Measurements from ENCODE around the gene UMAD1. TPM values are rescaled to one million over a fixed set of nuclear protein-coding genes. Genes with fewer than 3 reads are reported as not detected.

UMAD1 gene
- total RNA-seq, 1 donor from 2014 or later, result 21.6 TPM

DNA sequence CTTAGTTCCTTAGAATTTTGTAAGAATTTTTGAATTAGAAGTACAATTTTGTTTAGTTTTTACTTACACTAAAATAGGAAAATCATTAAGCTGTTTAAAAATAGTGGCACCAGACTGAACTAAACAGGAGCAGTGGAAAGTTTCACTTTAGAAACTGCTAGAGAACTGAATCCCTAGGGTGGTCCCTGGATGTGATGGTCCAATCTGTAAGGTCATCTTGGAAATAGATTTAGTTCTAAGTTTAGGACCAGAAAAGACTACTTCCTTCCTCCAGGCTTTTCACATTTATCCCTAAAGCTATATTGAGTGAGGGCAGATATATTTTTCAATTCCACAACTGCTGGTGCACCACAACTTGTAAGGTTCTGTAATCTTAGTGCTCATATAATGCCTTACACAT lies 58.8 kb downstream of the UMAD1 start:
- TF ChIP-seq, protein P1, sequence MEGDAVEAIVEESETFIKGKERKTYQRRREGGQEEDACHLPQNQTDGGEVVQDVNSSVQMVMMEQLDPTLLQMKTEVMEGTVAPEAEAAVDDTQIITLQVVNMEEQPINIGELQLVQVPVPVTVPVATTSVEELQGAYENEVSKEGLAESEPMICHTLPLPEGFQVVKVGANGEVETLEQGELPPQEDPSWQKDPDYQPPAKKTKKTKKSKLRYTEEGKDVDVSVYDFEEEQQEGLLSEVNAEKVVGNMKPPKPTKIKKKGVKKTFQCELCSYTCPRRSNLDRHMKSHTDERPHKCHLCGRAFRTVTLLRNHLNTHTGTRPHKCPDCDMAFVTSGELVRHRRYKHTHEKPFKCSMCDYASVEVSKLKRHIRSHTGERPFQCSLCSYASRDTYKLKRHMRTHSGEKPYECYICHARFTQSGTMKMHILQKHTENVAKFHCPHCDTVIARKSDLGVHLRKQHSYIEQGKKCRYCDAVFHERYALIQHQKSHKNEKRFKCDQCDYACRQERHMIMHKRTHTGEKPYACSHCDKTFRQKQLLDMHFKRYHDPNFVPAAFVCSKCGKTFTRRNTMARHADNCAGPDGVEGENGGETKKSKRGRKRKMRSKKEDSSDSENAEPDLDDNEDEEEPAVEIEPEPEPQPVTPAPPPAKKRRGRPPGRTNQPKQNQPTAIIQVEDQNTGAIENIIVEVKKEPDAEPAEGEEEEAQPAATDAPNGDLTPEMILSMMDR (IDR thresholded peaks at IDR 0.05), result no peak
- ATAC-seq (no peak), DNase-seq (no peak)
- intact Hi-C loops (cut with DNase I), result no loop called here
- no peak overlapping the region for H3K4me3 ChIP-seq
- H3K27me3 ChIP-seq (ENCODE audit: low read depth), result no peaks in the 10 kb centered on the region
- no peaks in the 10 kb centered on the region for H3K36me3 ChIP-seq
- H3K4me1 ChIP-seq, result peaks cover 17% of the 10 kb centered on the region
- H3K27ac ChIP-seq, result no peak overlapping the region
- no peaks in the 10 kb centered on the region for H3K9me3 ChIP-seq

DNA sequence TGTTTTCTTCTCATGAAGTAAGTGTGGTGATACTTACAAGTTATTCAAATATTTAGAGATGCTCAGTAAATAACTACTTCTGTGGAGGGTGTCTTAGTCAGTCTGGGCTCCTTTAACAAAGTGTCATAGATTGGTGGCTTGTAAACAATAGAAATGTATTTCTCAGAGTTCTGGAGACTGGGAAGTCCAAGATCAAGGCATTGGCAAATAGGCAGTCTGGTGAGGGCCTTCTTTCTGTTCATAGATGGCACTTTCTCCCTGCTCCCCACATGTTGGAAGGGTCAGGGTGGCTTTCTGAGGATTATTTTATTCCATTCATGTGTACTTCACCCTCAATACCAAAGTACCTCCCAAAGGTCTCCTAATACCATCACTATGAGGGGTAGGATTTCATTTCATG lies 59.4 kb downstream of the UMAD1 start:
- ATAC-seq, result no peak
- H3K27me3 ChIP-seq (ENCODE audit: low read depth), result no peaks in the 10 kb centered on the region
- intact Hi-C loops (cut with DNase I), result no loop called here
- no peak overlapping the region for H3K27ac ChIP-seq
- no peaks in the 10 kb centered on the region for H3K36me3 ChIP-seq
- TF ChIP-seq, protein P1 (IDR thresholded peaks at IDR 0.05), result no peak
- H3K9me3 ChIP-seq, result no peaks in the 10 kb centered on the region
- H3K4me1 ChIP-seq, result peaks cover 17% of the 10 kb centered on the region
- no peak overlapping the region for H3K4me3 ChIP-seq
- no peak for DNase-seq

GRCh38 chr7:7701527-7701926 lies 61.0 kb downstream of the UMAD1 start:
- H3K4me1 ChIP-seq, result peaks cover 23% of the 10 kb centered on the region
- ATAC-seq (no peak), DNase-seq (no peak)
- H3K36me3 ChIP-seq, result no peaks in the 10 kb centered on the region
- H3K27me3 ChIP-seq (ENCODE audit: low read depth), result no peaks in the 10 kb centered on the region
- H3K9me3 ChIP-seq, result no peaks in the 10 kb centered on the region
- intact Hi-C loops (cut with DNase I), result no loop called here
- no peak overlapping the region for H3K4me3 ChIP-seq
- TF ChIP-seq, protein P1 (IDR thresholded peaks at IDR 0.05), result no peak
- H3K27ac ChIP-seq, result no peak overlapping the region

DNA sequence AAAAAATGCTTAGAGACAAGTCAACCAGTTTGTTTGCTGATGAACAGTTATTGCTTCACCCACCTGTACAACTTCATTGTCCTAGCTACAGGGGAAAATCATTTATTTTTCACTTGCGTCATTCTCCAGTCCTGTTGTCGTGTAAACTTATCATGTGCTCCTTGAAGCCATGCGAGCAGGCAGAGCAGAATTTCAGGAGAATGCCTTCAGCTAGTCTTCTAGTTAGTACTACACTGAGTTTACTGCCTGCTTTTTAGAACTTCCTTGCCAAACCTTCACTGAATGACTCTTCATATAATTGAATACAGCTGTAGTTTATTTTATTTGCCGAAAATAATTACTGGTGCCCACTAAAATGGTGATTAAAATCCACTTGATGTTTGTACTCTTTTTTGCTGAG lies 62.3 kb downstream of the UMAD1 start:
- Histone ChIP-seq H3K4me1 (peaks cover 19% of the 10 kb centered on the region), H3K27ac (no peak overlapping the region), H3K36me3 (no peaks in the 10 kb centered on the region), H3K4me3 (no peak overlapping the region), H3K27me3 (ENCODE audit: low read depth) (no peaks in the 10 kb centered on the region), H3K9me3 (no peaks in the 10 kb centered on the region)
- ATAC-seq, result no peak
- DNase-seq, result no peak
- intact Hi-C loops (cut with DNase I), result no loop called here
- TF ChIP-seq, protein P1 (IDR thresholded peaks at IDR 0.05), result no peak

- intact Hi-C loops (cut with DNase I), result no loop called here
- no peak for ATAC-seq
- H3K4me1 ChIP-seq, result peaks cover 19% of the 10 kb centered on the region
- H3K27me3 ChIP-seq (ENCODE audit: low read depth), result no peaks in the 10 kb centered on the region
- no peak for DNase-seq
- TF ChIP-seq, protein P1 (IDR thresholded peaks at IDR 0.05), result no peak
- H3K4me3 ChIP-seq, result no peak overlapping the region
- no peaks in the 10 kb centered on the region for H3K9me3 ChIP-seq
- H3K27ac ChIP-seq, result no peak overlapping the region
- no peaks in the 10 kb centered on the region for H3K36me3 ChIP-seq
Observed at GRCh38 chr7:7703427-7703826, 62.9 kb downstream of the UMAD1 start.

DNA sequence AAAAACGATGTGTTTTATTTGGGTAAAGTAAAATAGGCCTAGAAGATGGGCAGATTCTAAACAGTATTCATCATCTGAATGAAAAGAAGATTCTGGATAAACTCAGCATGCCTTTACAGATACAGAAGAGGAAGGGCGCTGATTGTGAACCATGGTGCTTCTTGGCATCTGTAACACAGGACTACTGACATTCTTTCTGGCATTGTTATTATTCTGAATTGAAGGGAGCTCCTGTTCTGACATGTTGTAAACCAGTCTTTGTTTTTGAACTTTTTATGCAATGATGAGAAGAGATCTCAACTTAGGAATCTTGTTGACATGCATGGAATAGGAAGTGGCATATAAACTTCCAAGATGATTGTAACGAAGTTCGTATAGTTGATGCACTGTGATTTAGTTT lies 64.3 kb downstream of the UMAD1 start:
- no peak overlapping the region for H3K27ac ChIP-seq
- H3K4me1 ChIP-seq, result peaks cover 10% of the 10 kb centered on the region
- intact Hi-C loops (cut with DNase I), result no loop called here
- no peak for ATAC-seq
- H3K9me3 ChIP-seq, result no peaks in the 10 kb centered on the region
- no peaks in the 10 kb centered on the region for H3K36me3 ChIP-seq
- DNase-seq, result no peak
- H3K27me3 ChIP-seq (ENCODE audit: low read depth), result no peaks in the 10 kb centered on the region
- TF ChIP-seq, protein P1 (IDR thresholded peaks at IDR 0.05), result no peak
- H3K4me3 ChIP-seq, result no peak overlapping the region
